ENCODE data around the gene SLC16A1. TPM values are rescaled to one million over a fixed set of nuclear protein-coding genes. Genes with fewer than 3 reads are reported as not detected.

SLC16A1 gene
- total RNA-seq = 58.7 and 60.0 TPM in 2 replicates
- long read RNA-seq, full-length matches to known transcripts = 304 of 379 reads
- long read RNA-seq, partial matches to known transcripts = 47 of 379 reads
- long read RNA-seq, other reads (novel, unspliced or antisense) = 28 of 379 reads

- peaks cover 51% of the 10 kb centered on the region for H3K4me1 Mint-ChIP-seq (ENCODE audit: unreplicated experiment)
- H3K27me3 Mint-ChIP-seq (ENCODE audit: unreplicated experiment) = no peaks in the 10 kb centered on the region
- TF ChIP-seq CTCF (IDR thresholded peaks at IDR 0.05) = peak; percentile 35
- peak; percentile 98 for DNase-seq (ENCODE audit: extremely low spot score, unreplicated experiment)
- no peaks in the 10 kb centered on the region for H3K9me3 Mint-ChIP-seq (ENCODE audit: unreplicated experiment)
- H3K4me3 Mint-ChIP-seq (ENCODE audit: unreplicated experiment) = peak within 1 kb of the TSS; percentile 98
- peak within 1 kb of the TSS; percentile 99 for H3K27ac Mint-ChIP-seq (ENCODE audit: unreplicated experiment)
- H3K36me3 Mint-ChIP-seq (ENCODE audit: unreplicated experiment) = peaks cover 7% of the 10 kb centered on the region
Observed at GRCh38 chr1:112955773-112956543, at the start of gene SLC16A1. SLC16A1 (minus strand) TSS chr1:112956196; CDS start chr1:112929308, 26,888 bp downstream.

GRCh38 chr1:113003751-113004690 is 48.0 kb upstream of the SLC16A1 start:
- no peak for TF ChIP-seq CTCF (IDR thresholded peaks at IDR 0.05)
- no peaks in the 10 kb centered on the region for H3K27me3 Mint-ChIP-seq (ENCODE audit: unreplicated experiment)
- no peak overlapping the region for H3K4me3 Mint-ChIP-seq (ENCODE audit: unreplicated experiment)
- no peaks in the 10 kb centered on the region for H3K9me3 Mint-ChIP-seq (ENCODE audit: unreplicated experiment)
- DNase-seq (ENCODE audit: extremely low spot score, unreplicated experiment) = no peak
- peaks cover 10% of the 10 kb centered on the region for H3K4me1 Mint-ChIP-seq (ENCODE audit: unreplicated experiment)
- peaks cover 23% of the 10 kb centered on the region for H3K36me3 Mint-ChIP-seq (ENCODE audit: unreplicated experiment)
- H3K27ac Mint-ChIP-seq (ENCODE audit: unreplicated experiment) = no peak overlapping the region

GRCh38 chr1:113002297-113002696 is 46.3 kb upstream of the SLC16A1 start:
- no peak for DNase-seq (ENCODE audit: extremely low spot score, unreplicated experiment)
- Mint-ChIP-seq H3K27me3 (ENCODE audit: unreplicated experiment) (no peaks in the 10 kb centered on the region), H3K4me1 (ENCODE audit: unreplicated experiment) (peaks cover 21% of the 10 kb centered on the region), H3K9me3 (ENCODE audit: unreplicated experiment) (no peaks in the 10 kb centered on the region), H3K4me3 (ENCODE audit: unreplicated experiment) (no peak overlapping the region), H3K27ac (ENCODE audit: unreplicated experiment) (no peak overlapping the region), H3K36me3 (ENCODE audit: unreplicated experiment) (peaks cover 21% of the 10 kb centered on the region)
- no peak for TF ChIP-seq CTCF (IDR thresholded peaks at IDR 0.05)

GRCh38 chr1:112998592-112999235 is 42.7 kb upstream of the SLC16A1 start:
- Mint-ChIP-seq H3K4me3 (ENCODE audit: unreplicated experiment) (no peak overlapping the region), H3K27me3 (ENCODE audit: unreplicated experiment) (no peaks in the 10 kb centered on the region), H3K9me3 (ENCODE audit: unreplicated experiment) (no peaks in the 10 kb centered on the region), H3K27ac (ENCODE audit: unreplicated experiment) (peak overlapping the region; percentile 76), H3K36me3 (ENCODE audit: unreplicated experiment) (peaks cover 18% of the 10 kb centered on the region), H3K4me1 (ENCODE audit: unreplicated experiment) (peaks cover 15% of the 10 kb centered on the region)
- DNase-seq (ENCODE audit: extremely low spot score, unreplicated experiment) = peak; percentile 80
- no peak for TF ChIP-seq CTCF (IDR thresholded peaks at IDR 0.05)
